Tibial artery (tissue), 4 donors: ENCODE results near the gene GATAD1.
A peak's percentile ranks its signal among the peaks of the same experiment; 100 is the strongest.

Source experiments
- DNase-seq, 2 donors: peaks; one replicate each; pipeline ENCODE4 v3.0.0-alpha.2; 2019
- H3K27ac ChIP-seq, 2 donors: fragments of 200-600 bp; sonication (generic) in 1 of 2; 1 replicate in 1 of 2; 2 replicates in 1 of 2; pipeline ENCODE4 v1.5.1; 2018 to 2019; ENCODE audit warnings: mild to moderate bottlenecking in 1 of 2
- H3K27me3 ChIP-seq, 2 donors: fragments of 200-600 bp; sonication (generic) in 1 of 2; one replicate each; pipeline versions ENCODE4 v1.5.1 to v1.6.0; 2016 to 2019
- H3K36me3 ChIP-seq, 3 donors: fragments of 200-600 bp; sonication (generic) in 2 of 3; one replicate each; pipeline ENCODE4 v1.5.1; 2016 to 2019; ENCODE audit warnings: mild to moderate bottlenecking in 2 of 3
- H3K4me1 ChIP-seq, 4 donors: fragments of 200-600 bp; sonication (generic) in 2 of 4; 1 replicate in 3 of 4; 2 replicates in 1 of 4; pipeline ENCODE4 v1.5.1; 2016 to 2019
- H3K4me3 ChIP-seq, 2 donors: fragments of 200-600 bp; sonication (generic) in 1 of 2; 1 replicate in 1 of 2; 2 replicates in 1 of 2; pipeline ENCODE4 v1.5.1; 2018 to 2019; ENCODE audit warnings: mild to moderate bottlenecking in 2 of 2
- H3K9me3 ChIP-seq, 3 donors: fragments of 200-600 bp; sonication (generic) in 1 of 3; one replicate each; pipeline ENCODE4 v1.5.1; 2016 to 2019
- CTCF ChIP-seq, 2 experiments: fragments of 200-600 bp in 1 of 2; fragments of 450-650 bp in 1 of 2; IDR thresholded peaks; one replicate each; pipeline ENCODE4 v1.5.1; 2017 to 2019; ENCODE audit warnings: antibody characterized with exemption in 2 of 2, mild to moderate bottlenecking in 1 of 2, moderate library complexity in 1 of 2
- intact Hi-C: fragments of 100-400 bp; cut with DNase I; formaldehyde crosslinking; loops from one replicate; pipeline ENCODE4 v1.15.0; 2023; ENCODE audit warnings: low total_unique reads

Gene GATAD1

GRCh38 chr7:92417913-92418312 lies 29.4 kb upstream of the GATAD1 start:
- TF ChIP-seq CTCF (IDR thresholded peaks at IDR 0.05) = no peak
- intact Hi-C loops = no loop called here
- H3K9me3 ChIP-seq = no peaks in the 10 kb centered on the region
- no peak for DNase-seq
- no peaks in the 10 kb centered on the region for H3K4me1 ChIP-seq
- no peaks in the 10 kb centered on the region for H3K36me3 ChIP-seq
- H3K4me3 ChIP-seq = no peak overlapping the region
- H3K27me3 ChIP-seq = no peaks in the 10 kb centered on the region
- H3K27ac ChIP-seq = no peak overlapping the region

GRCh38 chr7:92421676-92422435 lies 25.4 kb upstream of the GATAD1 start:
- Histone ChIP-seq H3K27me3 (peaks cover 0 to 9% of the 10 kb centered on the region in 2 donors), H3K4me3 (no peak overlapping the region), H3K27ac (no peak overlapping the region), H3K36me3 (no peaks in the 10 kb centered on the region), H3K9me3 (no peaks in the 10 kb centered on the region), H3K4me1 (peaks cover 0 to 6% (median 0%) of the 10 kb centered on the region in 4 donors)
- DNase-seq = no peak
- TF ChIP-seq CTCF (IDR thresholded peaks at IDR 0.05) = no peak
- intact Hi-C loops = no loop called here

GRCh38 chr7:92422926-92423325 lies 24.4 kb upstream of the GATAD1 start:
- intact Hi-C loops = no loop called here
- H3K4me3 ChIP-seq = no peak overlapping the region
- no peaks in the 10 kb centered on the region for H3K9me3 ChIP-seq
- no peak overlapping the region for H3K27ac ChIP-seq
- no peak for DNase-seq
- H3K4me1 ChIP-seq = peaks cover 0 to 6% (median 0%) of the 10 kb centered on the region in 4 donors
- H3K27me3 ChIP-seq = peaks cover 0 to 16% of the 10 kb centered on the region in 2 donors
- no peak for TF ChIP-seq CTCF (IDR thresholded peaks at IDR 0.05)
- H3K36me3 ChIP-seq = no peaks in the 10 kb centered on the region

GRCh38 chr7:92423710-92424131 lies 23.6 kb upstream of the GATAD1 start:
- Histone ChIP-seq H3K4me1 (peaks cover 0 to 6% (median 0%) of the 10 kb centered on the region in 4 donors), H3K27ac (no peak overlapping the region), H3K36me3 (no peaks in the 10 kb centered on the region), H3K9me3 (no peaks in the 10 kb centered on the region), H3K27me3 (peaks cover 0 to 16% of the 10 kb centered on the region in 2 donors), H3K4me3 (peak overlapping the region; percentile 44 to 54)
- no peak for TF ChIP-seq CTCF (IDR thresholded peaks at IDR 0.05)
- intact Hi-C loops = no loop called here
- no peak for DNase-seq

- no peaks in the 10 kb centered on the region for H3K36me3 ChIP-seq
- H3K27me3 ChIP-seq = peaks cover 0 to 19% of the 10 kb centered on the region in 2 donors
- H3K4me3 ChIP-seq = no peak overlapping the region
- H3K9me3 ChIP-seq = no peaks in the 10 kb centered on the region
- intact Hi-C loops = no loop called here
- no peak for TF ChIP-seq CTCF (IDR thresholded peaks at IDR 0.05)
- no peak overlapping the region for H3K27ac ChIP-seq
- DNase-seq = no peak
- peaks cover 0 to 6% (median 0%) of the 10 kb centered on the region in 4 donors for H3K4me1 ChIP-seq
Observed at GRCh38 chr7:92425311-92425947, 21.9 kb upstream of the GATAD1 start.
